Smooth muscle cell (in vitro differentiated cells): ENCODE results near the gene TEX54. TPM values are rescaled to one million over a fixed set of nuclear protein-coding genes. Genes with fewer than 3 reads are reported as not detected.
"Not testable (repeated sequence)": the region's sequence is repeated elsewhere in the genome, so short reads cannot be mapped to it uniquely, and the experiment has no call there.

Experiments
- DNase-seq: peaks from one replicate; lab custom pipeline; 2025; ENCODE audit not compliant: unreplicated experiment; lab: John Stamatoyannopoulos, UW
- H2AFZ ChIP-seq: fragments of 200-600 bp; sonication (generic); 2 replicates; pipeline ENCODE4 v1.6.0; 2016; ENCODE audit warnings: antibody characterized with exemption, low read depth, mild to moderate bottlenecking
- H3F3A ChIP-seq: fragments of 200-600 bp; sonication (generic); 2 replicates; pipeline ENCODE4 v1.6.0; 2017; ENCODE audit warnings: antibody characterized with exemption, low read depth
- H3K27ac ChIP-seq: fragments of 200-600 bp; sonication (generic); 2 replicates; pipeline ENCODE4 v1.5.1; 2016; ENCODE audit warnings: low read depth, mild to moderate bottlenecking
- H3K27me3 ChIP-seq: fragments of 200-600 bp; sonication (generic); 2 replicates; pipeline ENCODE4 v1.6.1; 2016; ENCODE audit warnings: low read depth, mild to moderate bottlenecking
- H3K36me3 ChIP-seq: fragments of 200-600 bp; sonication (generic); 2 replicates; pipeline ENCODE4 v1.5.1; 2016; ENCODE audit warnings: low read depth
- H3K4me1 ChIP-seq: fragments of 200-600 bp; sonication (generic); 2 replicates; pipeline ENCODE4 v1.5.1; 2016; ENCODE audit warnings: low read depth
- H3K4me2 ChIP-seq: fragments of 200-600 bp; sonication (generic); 2 replicates; pipeline ENCODE4 v1.6.0; 2016; ENCODE audit warnings: mild to moderate bottlenecking
- H3K4me3 ChIP-seq: fragments of 200-600 bp; sonication (generic); 2 replicates; pipeline ENCODE4 v1.5.1; 2016; ENCODE audit warnings: mild to moderate bottlenecking
- H3K79me2 ChIP-seq: fragments of 200-600 bp; sonication (generic); 2 replicates; pipeline ENCODE4 v1.6.0; 2016; ENCODE audit warnings: low read depth, mild to moderate bottlenecking
- H3K9ac ChIP-seq: fragments of 200-600 bp; sonication (generic); 2 replicates; pipeline ENCODE4 v1.6.0; 2016; ENCODE audit warnings: low read depth
- H3K9me3 ChIP-seq: fragments of 200-600 bp; sonication (generic); replicated peaks from 2 replicates; pipeline ENCODE4 v1.5.1; 2016; ENCODE audit warnings: low read depth
- H4K20me1 ChIP-seq: fragments of 200-600 bp; sonication (generic); 2 replicates; pipeline ENCODE4 v1.6.0; 2016; ENCODE audit warnings: low read depth
- whole genome bisulfite sequencing: methylation state at CpG from one replicate; pipeline ENCODE4 v1.1.7; 2016; ENCODE audit warnings: low lambda C conversion rate; 5-methylcytosine and 5-hydroxymethylcytosine counted together
- polyA plus RNA-seq: library from polyadenylated mRNA; unstranded; fragments of >200 nt; fragmentation: Nextera tagmentation; extraction: Ambion mirVana; gene quantifications from 2 replicates; pipeline ENCODE4 v1.2.1, GENCODE V29; 2016
- total RNA-seq: library from RNA; depleted of rRNA; stranded (reverse); fragments of >200 nt; gene quantifications from 2 replicates; pipeline ENCODE4 v1.2.3, GENCODE V29; 2014
- TF ChIP-seq, protein P1 (sequence below): fragments of 200-600 bp; sonication (generic); IDR thresholded peaks from 2 replicates; pipeline ENCODE4 v1.5.1; 2017; ENCODE audit warnings: borderline replicate concordance, mild to moderate bottlenecking, antibody characterized with exemption; ENCODE audit not compliant: insufficient read depth, poor library complexity, severe bottlenecking

TEX54 gene
- total and polyA plus RNA-seq, 2 experiments from 2014 or later, result 1.4 TPM; not detected in 1

GRCh38 chr11:62831520-62832335, 913 bp downstream of the TEX54 start, which contains the start of gene STX5:
Gene STX5, minus strand, starts transcription at chr11:62832051. Its CDS starts 808 bp downstream, at chr11:62831243.
- peak; percentile 98 for DNase-seq
- Histone ChIP-seq H3K4me1 (peaks cover 8% of the 10 kb centered on the region), H3K4me3 (peak within 1 kb of the TSS; percentile 100), H3K79me2 (peaks cover 72% of the 10 kb centered on the region), H3K27ac (peak within 1 kb of the TSS; percentile 98), H3K4me2 (peak within 1 kb of the TSS; percentile 99), H3K36me3 (peaks cover 5% of the 10 kb centered on the region), H3F3A (no peaks in the 10 kb centered on the region), H3K27me3 (no peaks in the 10 kb centered on the region), H3K9me3 (no peaks in the 10 kb centered on the region), H3K9ac (peak within 1 kb of the TSS; percentile 99), H4K20me1 (peaks cover 48% of the 10 kb centered on the region), H2AFZ (no peak within 1 kb of the TSS)
- WGBS, result 2% methylated on average over 63 of the region's 65 CpGs
- TF ChIP-seq, protein P1, sequence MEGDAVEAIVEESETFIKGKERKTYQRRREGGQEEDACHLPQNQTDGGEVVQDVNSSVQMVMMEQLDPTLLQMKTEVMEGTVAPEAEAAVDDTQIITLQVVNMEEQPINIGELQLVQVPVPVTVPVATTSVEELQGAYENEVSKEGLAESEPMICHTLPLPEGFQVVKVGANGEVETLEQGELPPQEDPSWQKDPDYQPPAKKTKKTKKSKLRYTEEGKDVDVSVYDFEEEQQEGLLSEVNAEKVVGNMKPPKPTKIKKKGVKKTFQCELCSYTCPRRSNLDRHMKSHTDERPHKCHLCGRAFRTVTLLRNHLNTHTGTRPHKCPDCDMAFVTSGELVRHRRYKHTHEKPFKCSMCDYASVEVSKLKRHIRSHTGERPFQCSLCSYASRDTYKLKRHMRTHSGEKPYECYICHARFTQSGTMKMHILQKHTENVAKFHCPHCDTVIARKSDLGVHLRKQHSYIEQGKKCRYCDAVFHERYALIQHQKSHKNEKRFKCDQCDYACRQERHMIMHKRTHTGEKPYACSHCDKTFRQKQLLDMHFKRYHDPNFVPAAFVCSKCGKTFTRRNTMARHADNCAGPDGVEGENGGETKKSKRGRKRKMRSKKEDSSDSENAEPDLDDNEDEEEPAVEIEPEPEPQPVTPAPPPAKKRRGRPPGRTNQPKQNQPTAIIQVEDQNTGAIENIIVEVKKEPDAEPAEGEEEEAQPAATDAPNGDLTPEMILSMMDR, result no peak

DNA sequence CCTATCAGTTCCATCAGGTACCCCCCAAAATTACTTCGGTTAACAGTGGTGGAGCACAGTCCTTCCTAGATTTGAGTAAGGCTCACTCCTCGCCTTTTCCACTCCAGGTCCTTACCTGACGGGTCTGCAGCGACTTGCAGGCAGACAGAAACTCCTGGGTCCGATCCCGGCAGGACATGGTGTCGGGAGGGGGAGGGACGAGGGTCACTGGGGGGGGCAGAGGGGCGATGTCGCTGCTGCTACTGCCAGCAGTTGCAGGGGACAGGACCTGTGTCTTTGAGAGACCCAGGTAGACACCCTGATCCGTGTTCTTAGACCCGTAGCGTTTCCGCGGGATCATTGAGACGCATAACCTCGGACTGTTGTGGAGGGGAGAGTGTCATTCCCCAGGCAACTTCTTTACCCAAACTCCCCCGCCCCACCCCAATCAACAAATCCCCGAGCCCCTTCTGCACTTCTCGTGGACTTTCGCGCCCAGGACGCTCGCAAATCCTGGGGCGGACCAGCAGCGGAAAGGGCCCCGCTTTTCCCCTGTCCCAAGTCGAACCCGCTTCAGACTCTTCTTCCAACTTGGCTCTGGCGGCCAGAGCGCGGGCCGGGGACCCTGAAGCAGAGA, 1.6 kb downstream of the TEX54 start:
- Histone ChIP-seq H3K4me3 (peak overlapping the region; percentile 100), H2AFZ (no peak overlapping the region), H4K20me1 (peaks cover 54% of the 10 kb centered on the region), H3K4me2 (peak overlapping the region; percentile 99), H3K9me3 (no peaks in the 10 kb centered on the region), H3K27ac (peak overlapping the region; percentile 98), H3F3A (no peaks in the 10 kb centered on the region), H3K27me3 (no peaks in the 10 kb centered on the region), H3K79me2 (peaks cover 77% of the 10 kb centered on the region), H3K36me3 (peaks cover 5% of the 10 kb centered on the region), H3K9ac (peak overlapping the region; percentile 99), H3K4me1 (peaks cover 8% of the 10 kb centered on the region)
- TF ChIP-seq, protein P1, result no peak
- no peak for DNase-seq
- 3% methylated on average over 31 of the region's 33 CpGs for WGBS

DNA sequence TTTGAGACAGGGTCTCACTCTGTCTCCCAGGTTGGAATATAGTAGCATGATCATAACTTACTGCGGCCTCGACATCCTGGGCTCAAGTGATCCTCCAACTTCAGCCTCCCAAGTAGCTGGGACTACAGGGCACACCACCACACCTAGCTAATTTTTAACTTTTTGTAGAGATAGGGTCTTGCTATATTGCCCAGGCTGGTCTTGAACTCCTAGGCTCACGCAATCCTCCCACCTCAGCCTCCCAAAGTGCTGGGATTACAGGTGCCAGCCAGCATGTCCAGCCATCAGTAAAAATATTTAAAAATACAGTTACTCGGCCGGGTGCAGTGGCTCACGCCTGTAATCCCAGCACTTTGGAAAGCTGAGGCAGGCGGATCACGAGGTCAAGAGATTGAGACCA, 4.5 kb downstream of the TEX54 start:
- DNase-seq, H3K4me2 ChIP-seq, H3K9me3 ChIP-seq, H3K9ac ChIP-seq, H2AFZ ChIP-seq, H3F3A ChIP-seq, H3K27ac ChIP-seq, H3K4me3 ChIP-seq, H3K27me3 ChIP-seq, H3K4me1 ChIP-seq: not testable (repeated sequence)
- peaks cover 19% of the 10 kb centered on the region for H3K36me3 ChIP-seq
- 99% methylated on average over 8 of the region's 8 CpGs for WGBS
- H4K20me1 ChIP-seq, result peaks cover 64% of the 10 kb centered on the region
- H3K79me2 ChIP-seq, result peaks cover 66% of the 10 kb centered on the region

DNA sequence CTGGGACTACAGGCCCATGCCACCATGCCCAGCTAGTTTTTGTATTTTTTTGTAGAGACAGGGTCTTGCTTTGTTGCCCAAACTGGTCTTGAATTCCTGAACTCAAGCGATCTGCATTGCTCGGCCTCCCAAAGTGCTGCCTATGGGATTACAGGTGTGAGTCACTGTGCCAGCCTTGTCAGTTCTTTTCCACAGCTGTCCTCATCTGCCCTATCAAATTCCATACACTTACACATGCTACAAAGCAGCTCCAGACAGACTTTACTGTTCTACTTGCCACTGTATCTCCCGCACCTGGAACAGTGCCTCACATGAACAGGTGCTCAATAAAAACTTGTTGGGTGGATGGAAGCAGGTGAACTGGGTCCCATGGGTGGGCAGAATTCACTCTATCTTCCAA, 9.0 kb downstream of the TEX54 start:
- Histone ChIP-seq H2AFZ (no peak overlapping the region), H3K4me2 (no peak overlapping the region), H3K79me2 (peaks cover 31% of the 10 kb centered on the region), H3K36me3 (peaks cover 29% of the 10 kb centered on the region), H3K4me1 (no peaks in the 10 kb centered on the region), H3K9me3 (no peaks in the 10 kb centered on the region), H3K27me3 (no peaks in the 10 kb centered on the region), H3F3A (no peaks in the 10 kb centered on the region), H3K4me3 (no peak overlapping the region), H3K27ac (no peak overlapping the region), H3K9ac (no peak overlapping the region), H4K20me1 (peaks cover 36% of the 10 kb centered on the region)
- WGBS, result 100% methylated on average over 3 of the region's 3 CpGs
- TF ChIP-seq, protein P1, result no peak
- no peak for DNase-seq
